C4-2B (cell line): ENCODE data around the gene SCIN.
"Not testable (repeated sequence)": the region's sequence is repeated elsewhere in the genome, so short reads cannot be mapped to it uniquely, and the experiment has no call there.

Source experiments
- H3K27ac ChIP-seq: fragments of 450-650 bp; 2 replicates; pipeline ENCODE4 v1.5.1; 2017
- ZFX ChIP-seq: fragments of 450-650 bp; IDR thresholded peaks from 2 replicates; pipeline ENCODE4 v1.6.1; 2017
- TF ChIP-seq, protein P1 (sequence below): fragments of 450-650 bp; conservative IDR thresholded peaks from 2 replicates; pipeline ENCODE4 v1.5.1; 2017; ENCODE audit warnings: mild to moderate bottlenecking

The SCIN gene

DNA sequence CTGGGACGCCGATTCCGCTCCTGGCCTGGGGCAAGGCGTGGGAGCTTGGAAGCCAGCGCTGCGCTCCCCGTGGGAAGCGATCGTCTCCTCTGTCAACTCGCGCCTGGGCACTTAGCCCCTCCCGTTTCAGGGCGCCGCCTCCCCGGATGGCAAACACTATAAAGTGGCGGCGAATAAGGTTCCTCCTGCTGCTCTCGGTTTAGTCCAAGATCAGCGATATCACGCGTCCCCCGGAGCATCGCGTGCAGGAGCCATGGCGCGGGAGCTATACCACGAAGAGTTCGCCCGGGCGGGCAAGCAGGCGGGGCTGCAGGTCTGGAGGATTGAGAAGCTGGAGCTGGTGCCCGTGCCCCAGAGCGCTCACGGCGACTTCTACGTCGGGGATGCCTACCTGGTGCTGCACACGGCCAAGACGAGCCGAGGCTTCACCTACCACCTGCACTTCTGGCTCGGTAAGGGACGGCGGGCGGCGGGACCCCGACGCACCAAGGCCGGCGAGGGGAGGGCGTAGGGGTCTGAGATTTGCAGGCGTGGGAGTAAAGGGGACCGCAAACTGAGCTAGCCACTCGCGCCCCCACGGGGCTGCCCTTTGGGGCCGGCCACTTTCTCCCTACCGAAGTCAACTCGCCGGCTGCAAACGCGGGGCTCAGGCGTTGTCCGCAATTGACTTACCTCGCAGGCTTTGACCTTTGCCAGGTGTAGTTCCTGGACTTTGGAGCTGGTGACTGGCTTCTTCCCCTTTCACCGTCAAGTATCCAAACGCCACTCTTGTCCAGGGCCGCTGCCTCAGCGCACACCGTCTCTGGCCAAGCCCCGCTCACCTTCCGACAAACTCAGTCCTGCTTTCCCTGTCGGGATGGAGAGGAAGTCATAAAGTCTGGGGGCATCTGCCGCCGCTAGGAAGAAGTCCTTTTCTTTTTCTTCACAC lies at the start of gene SCIN:
TSS of gene SCIN (plus strand) at position 187 of the 928 bp plus-strand sequence. CDS start at position 254, 67 bp downstream.
- TF ChIP-seq, protein P1, sequence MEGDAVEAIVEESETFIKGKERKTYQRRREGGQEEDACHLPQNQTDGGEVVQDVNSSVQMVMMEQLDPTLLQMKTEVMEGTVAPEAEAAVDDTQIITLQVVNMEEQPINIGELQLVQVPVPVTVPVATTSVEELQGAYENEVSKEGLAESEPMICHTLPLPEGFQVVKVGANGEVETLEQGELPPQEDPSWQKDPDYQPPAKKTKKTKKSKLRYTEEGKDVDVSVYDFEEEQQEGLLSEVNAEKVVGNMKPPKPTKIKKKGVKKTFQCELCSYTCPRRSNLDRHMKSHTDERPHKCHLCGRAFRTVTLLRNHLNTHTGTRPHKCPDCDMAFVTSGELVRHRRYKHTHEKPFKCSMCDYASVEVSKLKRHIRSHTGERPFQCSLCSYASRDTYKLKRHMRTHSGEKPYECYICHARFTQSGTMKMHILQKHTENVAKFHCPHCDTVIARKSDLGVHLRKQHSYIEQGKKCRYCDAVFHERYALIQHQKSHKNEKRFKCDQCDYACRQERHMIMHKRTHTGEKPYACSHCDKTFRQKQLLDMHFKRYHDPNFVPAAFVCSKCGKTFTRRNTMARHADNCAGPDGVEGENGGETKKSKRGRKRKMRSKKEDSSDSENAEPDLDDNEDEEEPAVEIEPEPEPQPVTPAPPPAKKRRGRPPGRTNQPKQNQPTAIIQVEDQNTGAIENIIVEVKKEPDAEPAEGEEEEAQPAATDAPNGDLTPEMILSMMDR = no peak
- TF ChIP-seq ZFX = no peak
- H3K27ac ChIP-seq = no peak within 1 kb of the TSS; the same call in 1 of the 2 replicates

DNA sequence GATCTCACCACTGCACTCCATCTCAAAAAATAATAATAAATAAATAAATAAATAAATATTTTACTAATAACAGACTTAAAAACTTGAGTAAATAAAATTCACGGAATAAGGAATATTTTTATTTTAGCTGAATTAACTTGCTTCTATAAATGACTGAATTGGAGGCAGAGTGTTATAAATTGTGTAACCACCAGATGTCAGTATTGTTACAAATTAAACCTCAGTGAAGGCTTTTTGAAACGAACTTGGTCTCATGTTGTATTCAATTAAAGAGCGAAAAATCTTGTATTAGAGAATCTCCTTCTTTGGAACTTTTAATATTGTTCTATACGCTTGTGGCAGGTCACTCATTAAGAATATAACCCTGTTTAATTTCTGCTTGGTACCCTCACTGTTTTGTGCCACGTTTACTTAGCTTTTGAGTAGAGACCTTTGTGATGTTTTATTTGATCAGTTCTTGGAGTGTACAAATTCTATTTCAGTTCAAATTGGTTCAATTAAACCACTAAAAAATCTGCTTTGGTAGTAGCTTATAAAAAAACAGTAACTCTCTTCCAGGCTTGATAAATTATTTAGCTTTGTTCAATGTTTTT lies 45.6 kb upstream of the SCIN start:
- H3K27ac ChIP-seq = no peak overlapping the region
- no peak for TF ChIP-seq ZFX
- TF ChIP-seq, protein P1 = peak; percentile 68

DNA sequence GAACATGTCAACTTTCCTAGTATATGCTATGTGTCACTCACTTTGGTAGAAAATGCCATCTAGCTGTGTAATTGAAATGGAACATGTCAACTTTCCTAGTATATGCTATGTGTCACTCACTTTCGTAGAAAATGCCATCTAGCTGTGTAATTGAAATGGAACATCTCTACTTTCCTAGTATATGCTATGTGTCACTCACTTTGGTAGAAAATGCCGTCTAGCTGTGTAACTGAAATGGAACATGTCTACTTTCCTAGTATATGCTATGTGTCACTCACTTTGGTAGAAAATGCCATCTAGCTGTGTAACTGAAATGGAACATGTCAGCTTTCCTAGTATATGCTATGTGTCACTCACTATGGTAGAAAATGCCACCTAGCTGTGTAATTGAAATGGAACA lies 43.8 kb upstream of the SCIN start:
- not testable (repeated sequence) for H3K27ac ChIP-seq

DNA sequence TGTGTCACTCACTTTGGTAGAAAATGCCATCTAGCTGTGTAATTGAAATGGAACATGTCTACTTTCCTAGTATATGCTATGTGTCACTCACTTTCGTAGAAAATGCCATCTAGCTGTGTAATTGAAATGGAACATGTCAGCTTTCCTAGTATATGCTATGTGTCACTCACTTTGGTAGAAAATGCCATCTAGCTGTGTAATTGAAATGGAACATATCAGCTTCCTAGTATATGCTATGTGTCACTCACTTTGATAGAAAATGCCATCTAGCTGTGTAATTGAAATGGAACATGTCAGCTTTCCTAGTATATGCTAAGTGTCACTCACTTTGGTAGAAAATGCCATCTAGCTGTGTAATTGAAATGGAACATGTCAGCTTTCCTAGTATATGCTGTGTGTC lies 42.9 kb upstream of the SCIN start:
- H3K27ac ChIP-seq = not testable (repeated sequence)

DNA sequence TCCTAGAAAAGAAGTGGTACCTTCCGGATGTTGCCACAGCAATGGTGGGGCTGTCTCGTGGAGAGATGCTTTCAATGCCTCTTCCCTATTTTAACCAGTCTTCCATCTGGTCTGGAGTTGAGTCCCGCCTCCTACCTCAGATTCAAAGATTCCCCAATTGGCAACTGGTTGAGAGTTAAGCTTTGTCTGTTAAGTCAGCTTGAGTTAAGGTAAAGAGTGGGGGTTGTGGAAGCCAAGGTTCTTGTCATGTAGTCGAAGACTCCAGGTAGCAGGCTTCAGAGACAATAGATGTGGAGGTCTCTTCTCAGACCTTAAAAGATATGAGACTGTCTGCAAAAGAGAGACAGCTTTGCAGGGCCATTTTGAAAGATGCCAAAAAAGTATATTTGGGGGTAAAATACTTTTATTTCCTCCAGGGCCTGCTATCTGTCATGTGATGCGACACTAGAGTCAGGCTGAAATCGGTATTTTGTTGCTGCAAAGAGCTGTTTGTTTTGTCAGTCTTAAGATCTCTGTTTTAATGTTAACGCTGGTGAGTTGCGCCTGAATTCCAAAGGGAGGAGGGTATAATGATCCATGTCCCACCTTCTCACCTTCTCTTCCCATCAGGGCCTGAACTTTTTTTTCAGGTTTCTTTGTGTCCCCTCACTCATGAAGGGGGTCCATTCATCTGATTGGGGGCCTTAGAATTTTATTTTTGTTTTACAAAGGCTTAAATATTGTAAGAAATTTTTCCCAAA lies 40.4 kb upstream of the SCIN start:
- TF ChIP-seq, protein P1 = no peak
- TF ChIP-seq ZFX = no peak
- no peak overlapping the region for H3K27ac ChIP-seq

DNA sequence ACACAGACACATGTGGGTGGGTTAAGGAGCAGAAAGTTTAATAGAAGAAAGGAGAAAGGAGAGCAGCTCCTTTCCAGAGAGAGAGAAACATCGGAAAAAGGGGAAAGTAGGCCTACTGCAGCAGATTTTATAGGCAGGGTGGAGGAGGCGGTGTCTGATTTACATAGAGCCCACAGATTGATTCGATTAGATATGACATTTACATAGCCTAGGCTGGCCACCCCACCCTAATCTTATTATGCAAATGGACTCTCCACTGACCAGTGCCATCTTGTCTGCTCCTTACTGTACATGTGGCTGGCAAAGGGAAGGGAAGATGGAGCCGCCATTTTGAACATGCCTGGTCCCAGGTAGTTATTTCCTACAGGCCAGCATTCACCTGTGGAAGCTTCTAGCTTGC lies 38.7 kb upstream of the SCIN start:
- no peak overlapping the region for H3K27ac ChIP-seq
- no peak for TF ChIP-seq ZFX
- TF ChIP-seq, protein P1 = no peak

DNA sequence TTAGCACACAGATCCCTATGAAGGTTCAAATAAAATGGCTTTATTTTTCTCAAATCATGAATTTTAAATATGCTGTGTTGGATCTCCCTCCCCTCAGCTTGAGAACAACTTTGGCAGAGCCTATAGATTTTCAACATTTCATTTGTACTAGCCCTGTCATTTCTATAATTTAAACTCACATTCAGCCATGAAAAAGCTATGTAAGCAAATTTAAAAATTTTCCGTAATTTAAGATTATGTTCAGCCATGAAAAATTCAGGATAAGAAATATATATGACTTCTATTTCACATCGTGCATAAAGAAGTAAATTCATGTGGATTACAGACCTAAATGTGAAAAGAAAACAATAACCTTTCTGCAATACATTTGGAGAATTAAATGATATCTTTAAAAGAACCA lies 36.5 kb upstream of the SCIN start:
- TF ChIP-seq, protein P1 = no peak
- TF ChIP-seq ZFX = no peak
- no peak overlapping the region for H3K27ac ChIP-seq

DNA sequence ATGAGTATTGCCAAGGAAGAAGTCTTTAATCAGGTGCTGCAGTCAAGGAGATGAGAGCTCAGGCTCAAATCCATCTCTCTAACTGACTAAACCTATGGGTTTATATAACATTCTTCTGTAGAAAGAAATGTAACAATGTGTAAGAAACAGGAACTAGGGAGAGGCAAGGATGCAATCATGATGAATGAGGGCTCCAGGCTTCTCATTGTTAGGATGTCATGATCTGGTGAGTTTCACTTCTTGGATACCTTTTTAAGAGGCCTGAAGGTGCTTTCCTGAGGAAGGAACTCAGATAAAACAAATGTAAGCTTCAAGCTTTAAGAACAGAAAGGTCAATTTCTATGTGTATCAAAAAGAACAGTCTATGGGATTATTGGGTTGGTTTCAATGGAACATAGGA lies 30.8 kb upstream of the SCIN start:
- no peak overlapping the region for H3K27ac ChIP-seq
- no peak for TF ChIP-seq ZFX
- TF ChIP-seq, protein P1 = no peak
